ENCODE results near the gene NFYA. TPM values are rescaled to one million over a fixed set of nuclear protein-coding genes. Genes with fewer than 3 reads are reported as not detected.

Gene NFYA
- total and polyA plus RNA-seq, 2 of the 13 experiments (the other 11 are each of a cell fraction or from before 2014, with no cell fraction given): 16.0 to 22.9 TPM

GRCh38 chr6:41075651-41076626 lies 3.2 kb downstream of the NFYA start:
- no peaks in the 10 kb centered on the region for H3K9me3 ChIP-seq (ENCODE audit: low read length)
- no peaks in the 10 kb centered on the region; a peak in 2 of 5 replicates for H3K27me3 ChIP-seq (ENCODE audit: control insufficient read depth in 1 of 2, insufficient read depth in 2 of 2, low read length in 2 of 2)
- peaks cover 75% of the 10 kb centered on the region for H3K79me2 ChIP-seq (ENCODE audit: insufficient read depth, low read length)
- ATAC-seq (no peak), DNase-seq (ENCODE audit: low spot score) (no peak), FAIRE-seq (no peak)
- WGBS (ENCODE audit: low lambda C conversion rate): 90% methylated on average over 4 of the region's 4 CpGs
- intact Hi-C loops (cut with micrococcal nuclease; ENCODE audit: unreplicated experiment) (no loop called here), in situ Hi-C loops (cut with HindIII; ENCODE audit: extremely low pct_ligation_motif_present, low pct_unique_long_range_greater_than_20kb) (no loop called here)
- H4K20me1 ChIP-seq (ENCODE audit: insufficient read depth, low read length): peaks cover 17% of the 10 kb centered on the region
- H3K36me3 ChIP-seq (replicated peaks in 1 of 2; ENCODE audit: control insufficient read depth in 1 of 2, insufficient read depth in 2 of 2, low read length in 2 of 2): peaks cover 10 to 22% of the 10 kb centered on the region in 2 experiments
- ChIA-PET POLR2A (interaction anchor here (1.4 kb wide), 1 partner anchor 12 kb away, joined by 7 read pairs; no protein-coding TSS in a partner anchor), CTCF (ENCODE audit: low intra/inter-chr PET ratio, low total read pairs) (no interaction called here)
- H3K4me1 ChIP-seq (ENCODE audit: insufficient read depth, low read length): peaks cover 33% of the 10 kb centered on the region
- peak overlapping the region; percentile 93 for H3K4me2 ChIP-seq (ENCODE audit: low read depth, low read length)
- peak overlapping the region in 1 of 3 experiments; percentile 100; a peak in 1 of 6 replicates for H3K4me3 ChIP-seq (replicated peaks in 1 of 3; ENCODE audit: insufficient read depth in 1 of 3, low read depth in 2 of 3, low read length in 3 of 3)
- H2AFZ ChIP-seq (ENCODE audit: low read length): no peak overlapping the region
- no peak overlapping the region; the same call in 1 of the 2 replicates for H3K9ac ChIP-seq (ENCODE audit: insufficient read depth, low read depth, low read length)
- BruUV-seq (replicated peaks): no TSS peak
- H3K27ac ChIP-seq (ENCODE audit: extremely low read length, insufficient read depth, low read length): no peak overlapping the region
- no peak for TF ChIP-seq ZNF574 (CRISPR knock-in tag; IDR thresholded peaks at IDR 0.05)
- no peak for TF ChIP-seq ATF7-NPFF (CRISPR knock-in tag; IDR thresholded peaks at IDR 0.05; ENCODE audit: low read depth)
- no peak for TF ChIP-seq ZNF256 (CRISPR knock-in tag; conservative IDR thresholded peaks at IDR 0.05)
- no peak for TF ChIP-seq REXO4 (CRISPR knock-in tag; IDR thresholded peaks at IDR 0.05; ENCODE audit: borderline replicate concordance)
- TF ChIP-seq PBX3 (CRISPR knock-in tag; IDR thresholded peaks at IDR 0.05; ENCODE audit: borderline replicate concordance): no peak
- no peak for TF ChIP-seq PHB2 (IDR thresholded peaks at IDR 0.05; ENCODE audit: partially characterized antibody)
- TF ChIP-seq ZNF724P (CRISPR knock-in tag; IDR thresholded peaks at IDR 0.05; ENCODE audit: borderline replicate concordance): no peak
- TF ChIP-seq DR1 (CRISPR knock-in tag; IDR thresholded peaks at IDR 0.05): no peak
- no peak for TF ChIP-seq MEIS1 (CRISPR knock-in tag; IDR thresholded peaks at IDR 0.05; ENCODE audit: borderline replicate concordance)
- no peak for TF ChIP-seq RNF219 (CRISPR knock-in tag; IDR thresholded peaks at IDR 0.05)
- no peak for TF ChIP-seq ZNF709 (CRISPR knock-in tag; IDR thresholded peaks at IDR 0.05)
- TF ChIP-seq ZSCAN25 (CRISPR knock-in tag; IDR thresholded peaks at IDR 0.05): no peak
- TF ChIP-seq U2AF1 (optimal IDR thresholded peaks at IDR 0.05; ENCODE audit: low read depth, low read length): no peak
- no peak for TF ChIP-seq ZNF678 (CRISPR knock-in tag; IDR thresholded peaks at IDR 0.05)
- TF ChIP-seq FOXA1 (IDR thresholded peaks at IDR 0.05): no peak
- no peak for TF ChIP-seq FOXA1 (CRISPR knock-in tag; IDR thresholded peaks at IDR 0.05)
- no peak for TF ChIP-seq BATF2 (CRISPR knock-in tag; IDR thresholded peaks at IDR 0.05)
